AML-193 (cell line): ENCODE results near the gene DPF3.

Experiments
- DNase-seq, 2 experiments: peaks; one replicate each; lab custom pipeline; 2025; lab: John Stamatoyannopoulos, UW

The DPF3 gene

GRCh38 chr14:72893636-72894322 is at the start of gene DPF3:
Gene DPF3, minus strand, starts transcription at chr14:72894101. Its CDS starts 13 bp downstream, at chr14:72894088.
- peak; percentile 94 to 97 for DNase-seq

- DNase-seq = no peak
Measured at GRCh38 chr14:72942934-72943333, 49.0 kb upstream of the DPF3 start.

DNA sequence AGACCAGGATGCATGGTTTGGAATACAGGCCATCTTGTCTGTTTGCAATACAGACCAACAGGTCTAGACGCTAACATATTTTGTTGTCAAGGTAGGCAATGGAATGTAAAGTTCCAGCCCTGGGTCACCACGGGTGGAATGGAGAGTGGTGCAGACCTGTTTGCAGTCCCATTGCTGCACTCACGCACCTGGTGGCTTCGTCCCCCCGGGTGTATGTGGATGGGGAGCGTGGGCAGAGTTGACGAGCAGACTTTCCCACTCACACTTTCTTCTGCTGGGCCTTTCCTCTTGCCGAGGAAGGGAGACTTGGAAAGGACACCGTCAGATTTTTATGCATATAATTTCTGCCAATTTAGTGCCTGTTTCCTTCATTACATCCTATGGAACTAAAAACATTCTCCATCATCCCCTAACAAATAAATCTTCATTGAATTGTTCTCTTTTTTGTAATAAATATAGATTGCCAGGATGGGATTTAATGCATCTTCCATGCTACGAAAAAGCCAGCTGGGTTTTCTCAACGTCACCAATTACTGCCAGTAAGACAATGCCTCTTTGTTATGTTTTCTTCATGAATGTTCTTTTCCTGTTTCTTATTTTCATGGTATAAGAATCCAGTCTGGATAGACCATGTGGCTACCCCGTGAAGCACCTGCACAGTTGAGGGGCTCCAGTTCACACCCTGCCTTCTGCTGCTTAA is 47.5 kb upstream of the DPF3 start:
- no peak for DNase-seq

GRCh38 chr14:72939630-72940029 is 45.7 kb upstream of the DPF3 start:
- no peak for DNase-seq

DNA sequence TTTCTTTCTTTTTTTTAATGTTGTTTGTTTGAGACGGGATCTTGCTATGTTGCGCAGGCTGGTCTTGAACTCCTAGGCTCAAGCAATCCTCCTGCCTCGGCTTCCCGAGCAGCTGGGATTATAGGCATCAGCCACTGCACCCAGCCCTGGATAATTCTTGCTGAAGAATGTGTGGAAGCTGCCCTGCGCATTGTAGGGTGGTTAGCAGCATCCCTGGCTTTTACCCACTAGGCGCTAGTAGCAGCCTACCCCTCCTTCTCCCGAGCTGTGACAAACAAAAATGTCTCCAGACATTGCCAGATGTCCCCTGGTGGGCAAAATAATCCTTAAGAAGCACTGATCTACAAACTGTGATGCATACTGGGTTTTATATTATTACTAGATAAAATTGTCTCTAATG is 39.0 kb upstream of the DPF3 start:
- DNase-seq = no peak

DNA sequence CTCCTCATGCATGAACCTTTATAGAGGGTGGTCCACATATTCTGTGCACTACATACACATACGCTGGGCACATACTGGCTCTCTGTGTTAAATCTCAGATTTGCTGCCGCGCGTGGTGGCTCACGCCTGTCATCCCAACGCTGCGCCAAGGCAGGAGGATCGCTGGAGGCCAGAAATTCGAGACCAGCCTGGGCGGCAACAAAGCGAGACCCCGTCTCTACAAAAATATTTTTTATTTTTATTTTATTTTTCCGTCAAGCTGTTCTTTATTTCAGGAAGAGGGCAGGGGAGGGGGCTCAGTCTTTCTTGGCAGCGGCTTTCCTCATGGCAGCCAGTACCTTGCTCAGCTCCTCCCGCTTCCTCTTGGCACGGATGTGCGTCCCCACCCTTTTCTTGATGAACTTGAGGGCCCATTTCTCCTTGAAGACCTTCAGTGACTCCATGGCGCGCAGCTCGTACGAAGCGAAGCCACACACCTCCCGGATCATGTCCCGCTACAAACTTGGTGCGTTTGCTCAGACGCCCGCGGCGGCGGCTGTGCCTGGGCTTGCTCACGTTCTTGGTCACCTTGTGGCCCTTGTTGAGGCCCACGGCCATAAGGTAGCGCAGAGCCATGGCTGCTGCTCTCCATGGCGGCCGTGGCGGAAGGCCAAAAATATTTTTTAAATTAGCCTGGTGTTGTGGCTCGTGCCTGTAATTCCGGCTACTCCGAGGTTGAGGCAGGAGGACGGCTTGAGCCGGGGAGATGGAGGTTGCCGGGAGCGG is 35.6 kb upstream of the DPF3 start:
- no peak for DNase-seq

- no peak for DNase-seq
Measured at GRCh38 chr14:72928872-72929271, 35.0 kb upstream of the DPF3 start.

DNA sequence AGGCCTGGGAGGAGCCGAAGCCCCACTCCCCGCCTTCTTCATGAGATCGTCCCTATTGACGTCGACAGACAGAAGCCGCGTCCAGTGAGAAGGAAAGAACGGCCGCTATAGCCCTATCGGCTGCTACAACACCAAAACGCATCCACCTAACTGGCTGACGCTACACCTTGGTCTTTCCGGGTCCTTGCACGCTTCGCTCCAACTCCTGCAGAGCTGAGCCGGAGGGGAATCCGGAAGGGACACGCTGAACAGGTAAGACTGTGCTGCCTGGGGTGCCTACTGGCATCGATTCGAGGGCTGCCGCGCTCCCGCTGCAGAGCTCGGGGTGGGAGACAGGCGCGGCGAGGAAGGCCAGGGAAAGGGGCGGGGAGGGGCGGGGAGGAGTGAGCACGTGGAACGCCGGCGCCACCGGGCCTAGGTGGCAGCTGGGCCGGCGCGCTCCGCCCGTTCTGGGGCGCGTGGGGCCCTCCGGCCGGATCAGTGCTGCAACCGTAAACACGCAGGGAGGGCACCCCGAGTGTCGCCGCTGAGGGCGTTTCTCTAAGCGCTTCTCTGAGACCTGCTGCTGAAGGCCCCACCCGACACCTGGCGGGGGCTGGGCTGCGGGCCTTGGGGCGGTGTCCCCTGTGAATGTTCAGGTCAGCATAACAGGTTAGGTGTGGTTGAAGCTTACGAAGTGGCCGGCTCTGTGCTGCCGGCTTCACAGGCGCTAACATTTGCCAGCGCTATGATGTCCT is 32.6 kb upstream of the DPF3 start, which contains the start of gene DCAF4:
TSS of gene DCAF4 (plus strand) at position 173 of the 737 bp plus-strand sequence. CDS start 11,515 bp downstream, outside the sequence.
- peak; percentile 97 to 98 for DNase-seq

GRCh38 chr14:72925815-72926291 is 32.0 kb upstream of the DPF3 start:
- peak in 1 of 2 experiments; percentile 57 for DNase-seq

GRCh38 chr14:72925171-72925759 is 31.4 kb upstream of the DPF3 start:
- no peak for DNase-seq

DNA sequence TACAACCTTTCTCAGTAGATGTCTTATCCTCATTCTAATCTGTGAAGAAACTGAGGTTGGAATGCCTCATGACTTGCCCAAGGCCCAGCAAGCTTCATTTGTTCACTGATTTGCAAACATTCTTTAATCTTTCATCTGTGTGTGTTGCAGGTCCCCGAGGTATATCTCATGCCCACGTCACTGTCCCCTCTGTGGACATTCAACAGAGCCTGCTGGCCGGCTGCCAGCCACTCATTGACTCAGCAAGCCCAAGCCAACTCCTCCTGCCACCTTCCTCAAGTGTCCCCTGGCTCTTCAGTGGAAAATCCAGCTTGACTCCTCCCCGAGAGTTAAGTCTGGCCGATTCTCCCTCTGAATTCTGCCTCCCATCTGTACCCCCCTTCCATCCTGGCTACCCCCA is 30.4 kb upstream of the DPF3 start:
- no peak for DNase-seq

GRCh38 chr14:72921396-72921795 is 27.5 kb upstream of the DPF3 start:
- no peak for DNase-seq

DNA sequence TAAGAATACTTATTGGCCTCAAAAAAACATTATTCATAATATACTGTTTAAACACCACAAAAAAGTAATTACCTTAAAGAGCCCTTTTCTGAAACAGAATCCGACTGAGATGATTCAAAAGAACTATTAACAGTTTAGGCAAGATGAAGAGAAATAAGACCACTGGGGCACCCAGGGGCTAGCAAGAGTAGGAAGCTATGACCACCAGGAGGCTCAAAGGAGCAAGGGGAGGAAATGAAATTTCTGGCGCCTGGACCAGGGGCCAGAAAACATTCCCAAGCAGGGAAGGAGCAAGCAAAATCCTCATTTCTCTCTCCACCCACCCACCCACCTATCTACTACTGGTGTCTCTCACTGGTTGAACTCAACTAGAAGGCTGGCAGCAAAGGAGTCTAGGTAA is 26.1 kb upstream of the DPF3 start:
- DNase-seq = no peak

DNA sequence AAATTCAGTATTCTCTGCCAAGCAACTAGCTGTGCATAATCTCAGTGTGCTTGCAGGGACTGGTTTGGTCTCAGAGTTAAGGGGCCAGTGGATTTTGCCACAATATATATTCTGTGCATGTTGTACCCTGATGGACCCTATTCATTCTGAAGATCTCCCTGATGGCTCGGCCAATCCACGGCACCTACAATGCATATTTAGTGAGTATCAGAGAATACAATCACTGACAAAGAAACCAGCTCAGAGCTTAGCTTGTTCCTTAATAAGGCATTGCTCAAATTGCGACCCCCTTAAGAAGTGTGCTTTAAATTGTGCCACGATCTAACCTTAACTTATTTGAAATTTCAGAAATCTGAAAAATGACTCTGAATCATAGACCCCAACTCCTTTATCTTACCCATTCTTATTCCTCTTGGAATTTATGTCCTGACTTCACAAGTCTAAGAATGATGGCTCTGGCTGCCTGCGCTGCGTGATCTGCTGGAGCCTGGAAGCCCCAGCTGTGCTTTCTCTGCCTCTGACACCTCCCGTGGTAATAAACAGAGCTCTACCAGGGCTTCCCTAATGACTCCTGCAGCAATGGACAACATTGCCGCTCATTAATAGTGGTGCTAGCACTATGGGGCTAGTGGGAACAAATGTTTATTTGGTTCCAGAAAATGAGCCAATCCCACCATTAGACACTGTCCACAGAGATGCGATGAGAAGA is 23.3 kb upstream of the DPF3 start:
- DNase-seq = no peak

DNA sequence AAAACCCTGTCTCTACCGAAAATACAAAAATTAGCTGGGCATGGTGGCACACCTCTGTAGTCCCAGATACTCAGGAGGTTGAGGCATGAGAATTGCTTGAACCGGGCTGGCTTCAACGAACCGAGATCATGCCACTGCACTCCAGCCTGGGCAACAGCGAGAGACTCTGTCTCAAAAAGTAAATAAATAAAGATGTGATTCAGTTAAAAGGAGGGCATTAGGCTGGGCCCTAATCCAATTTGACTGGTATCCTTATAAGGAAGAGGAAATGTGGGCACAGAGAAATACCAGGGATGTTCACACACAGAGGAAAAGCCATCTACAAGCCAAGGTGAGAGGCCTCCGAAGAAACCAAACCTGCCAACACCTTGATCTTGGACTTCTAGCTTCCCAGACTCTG is 22.3 kb upstream of the DPF3 start:
- no peak for DNase-seq

DNA sequence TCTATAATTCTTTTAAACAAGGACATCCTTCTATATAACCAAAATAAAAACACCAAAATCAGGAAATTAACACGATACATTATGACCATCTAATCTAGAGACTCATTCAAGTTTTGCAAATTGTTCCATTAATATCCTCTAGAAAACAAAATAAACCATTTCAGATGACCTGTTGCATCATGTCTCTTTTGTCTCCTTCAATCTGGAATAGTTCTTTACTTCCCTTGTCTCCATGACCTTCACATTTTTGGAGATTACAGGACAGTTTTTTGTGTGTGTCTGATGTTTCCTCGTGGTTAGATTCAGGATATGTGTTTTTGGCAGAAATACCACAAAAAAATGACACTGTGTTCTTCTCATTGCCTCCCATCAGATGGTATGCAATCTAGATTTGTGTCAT is 19.9 kb upstream of the DPF3 start:
- no peak for DNase-seq

GRCh38 chr14:72909163-72909562 is 15.3 kb upstream of the DPF3 start:
- no peak for DNase-seq

DNA sequence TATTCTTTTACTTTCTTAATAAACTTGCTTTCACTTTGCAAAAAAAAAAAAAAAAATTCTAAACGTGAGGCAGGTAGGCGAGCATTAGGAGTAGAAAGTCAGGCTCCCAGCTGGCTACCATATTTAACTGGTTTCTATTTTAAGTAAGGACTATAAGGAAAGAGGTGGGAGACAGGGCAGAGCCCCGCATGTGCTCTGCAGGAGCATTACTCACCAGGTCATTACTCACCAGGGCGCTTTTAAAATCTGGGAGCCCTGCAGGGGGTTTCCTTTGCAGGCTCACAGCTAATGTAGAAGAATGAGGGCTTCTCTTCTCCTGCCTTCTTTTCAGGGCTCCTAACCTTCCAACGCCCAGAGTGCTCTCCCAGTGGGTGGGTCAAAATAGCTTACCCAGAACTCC is 14.0 kb upstream of the DPF3 start:
- no peak for DNase-seq

GRCh38 chr14:72906879-72907278 is 13.0 kb upstream of the DPF3 start:
- DNase-seq = no peak

DNA sequence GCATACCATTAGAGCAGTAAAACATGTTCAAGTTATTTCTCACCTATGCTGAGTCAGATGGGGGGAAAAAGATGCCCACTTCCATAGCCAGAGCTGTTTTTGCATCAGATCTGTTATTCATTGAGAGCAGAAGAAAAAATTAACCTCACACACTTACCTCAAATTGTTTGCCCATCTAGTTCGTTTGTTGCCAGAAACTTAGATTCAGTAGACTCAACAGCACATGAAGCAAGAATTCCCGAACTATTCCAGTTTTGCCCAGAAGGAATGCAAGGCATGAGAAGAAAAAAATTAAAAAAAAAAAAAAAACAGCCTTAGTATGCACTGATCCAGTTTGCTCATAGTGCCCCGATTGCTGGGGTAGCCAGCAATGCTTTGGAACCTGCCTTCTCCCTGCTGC is 12.4 kb upstream of the DPF3 start:
- no peak for DNase-seq
